Upper lobe of left lung (tissue), 6 donors: Measurements from ENCODE around the gene KCNJ4. TPM values are rescaled to one million over a fixed set of nuclear protein-coding genes. Genes with fewer than 3 reads are reported as not detected.
"Not testable (repeated sequence)": the region's sequence is repeated elsewhere in the genome, so short reads cannot be mapped to it uniquely, and the experiment has no call there.

Source experiments
- ATAC-seq, 2 donors: fragments of 200-7000 bp; cut with Tn5 transposase; one replicate each; pipeline ENCODE4 v1.9.1; 2022; ENCODE audit warnings: mild to moderate bottlenecking in 2 of 2, moderate library complexity in 2 of 2; ENCODE audit not compliant: low FRiP score in 2 of 2
- DNase-seq, 2 donors: peaks; one replicate each; pipeline ENCODE4 v3.0.0-alpha.2; 2019 to 2020
- H3K27ac ChIP-seq, 4 donors: fragments of 200-600 bp; sonication (generic); one replicate each; pipeline ENCODE4 v1.5.1; 2016 to 2019
- H3K27me3 ChIP-seq, 4 donors: fragments of 200-600 bp; sonication (generic); one replicate each; pipeline ENCODE4 v1.5.1; 2017 to 2019
- H3K36me3 ChIP-seq, 4 donors: fragments of 200-600 bp; sonication (generic); one replicate each; pipeline ENCODE4 v1.5.1; 2016 to 2019
- H3K4me1 ChIP-seq, 4 donors: fragments of 200-600 bp; sonication (generic); one replicate each; pipeline ENCODE4 v1.5.1; 2018 to 2019
- H3K4me3 ChIP-seq, 4 donors: fragments of 200-600 bp; sonication (generic); one replicate each; pipeline ENCODE4 v1.5.1; 2017 to 2019; ENCODE audit warnings: mild to moderate bottlenecking in 2 of 4, moderate library complexity in 1 of 4
- H3K9me3 ChIP-seq, 4 donors: fragments of 200-600 bp; sonication (generic); one replicate each; pipeline ENCODE4 v1.5.1; 2018 to 2019
- CTCF ChIP-seq, 6 experiments: fragments of 450-650 bp in 4 of 6; fragments of 200-600 bp in 2 of 6; sonication (generic) in 2 of 6; IDR thresholded peaks; one replicate each; pipeline ENCODE4 v1.5.1; 2016 to 2019; ENCODE audit warnings: antibody characterized with exemption in 6 of 6
- EP300 ChIP-seq, 4 donors: sonication (generic); formaldehyde crosslinking; IDR thresholded peaks; one replicate each; pipeline ENCODE4 v1.5.1; 2017; ENCODE audit warnings: antibody characterized with exemption in 4 of 4, control low read depth in 2 of 4
- POLR2A ChIP-seq, 4 donors: fragments of 450-650 bp; IDR thresholded peaks; one replicate each; pipeline ENCODE4 v1.5.1; 2016 to 2017; ENCODE audit warnings: antibody characterized with exemption in 4 of 4, mild to moderate bottlenecking in 2 of 4
- POLR2AphosphoS5 ChIP-seq, 2 donors: sonication (generic); formaldehyde crosslinking; IDR thresholded peaks; one replicate each; pipeline ENCODE4 v1.5.1; 2017; ENCODE audit warnings: antibody characterized with exemption in 2 of 2
- WGBS, 2 donors: methylation state at CpG; one replicate each; pipeline ENCODE4 v1.1.5; 2017 to 2018; 5-methylcytosine and 5-hydroxymethylcytosine counted together
- total RNA-seq, 6 donors: library from RNA; depleted of rRNA in 4 of 6; stranded (reverse); fragments of >200 nt in 4 of 6; gene quantifications; one replicate each; pipeline versions ENCODE4 v1.1.0 to v1.2.1, GENCODE V29; 2016 to 2021
- donor health status: DM: no; HTN: no; CAD: no; lungs with moderate emphysema.
- donor health status: DM: no; HTN: yes; CAD: no; lungs with severe emphysema.

The KCNJ4 gene
- total RNA-seq, 6 donors from 2014 or later = not detected

GRCh38 chr22:38383417-38383816 lies 71.6 kb downstream of the KCNJ4 start:
- Histone ChIP-seq H3K36me3 (peaks cover 0 to 5% (median 4%) of the 10 kb centered on the region in 4 donors), H3K27me3 (no peaks in the 10 kb centered on the region), H3K27ac (no peak overlapping the region), H3K4me3 (no peak overlapping the region), H3K4me1 (no peaks in the 10 kb centered on the region), H3K9me3 (no peaks in the 10 kb centered on the region)
- DNase-seq (no peak), ATAC-seq (no peak)
- 94 to 100% methylated on average over 2 of the region's 2 CpGs for WGBS, 2 donors
- no peak for TF ChIP-seq EP300 (IDR thresholded peaks at IDR 0.05)
- no peak for TF ChIP-seq POLR2AphosphoS5 (IDR thresholded peaks at IDR 0.05)
- no peak for TF ChIP-seq POLR2A (IDR thresholded peaks at IDR 0.05)
- no peak for TF ChIP-seq CTCF (IDR thresholded peaks at IDR 0.05)

GRCh38 chr22:38381371-38381770 lies 73.6 kb downstream of the KCNJ4 start:
- H3K4me3 ChIP-seq, H3K9me3 ChIP-seq, H3K4me1 ChIP-seq, H3K27ac ChIP-seq, H3K36me3 ChIP-seq, H3K27me3 ChIP-seq, DNase-seq, ATAC-seq: not testable (repeated sequence)
- 60 to 74% methylated on average over 3 of the region's 3 CpGs for WGBS, 2 donors

Other genes starting within 250 kb of the KCNJ4 start
- gene TMEM184B, start 182.2 kb downstream of the KCNJ4 start, total RNA-seq = 100 to 1,000 TPM in 1 of 6 donors, 10 to 100 TPM in 5; 47.5 to 141 (median 72.1) TPM
- gene CSNK1E, start 137.8 kb downstream of the KCNJ4 start, total RNA-seq = 100 to 1,000 TPM in 5 of 6 donors, 10 to 100 TPM in 1; 94.1 to 345 (median 123) TPM
- gene KDELR3, start 12.9 kb upstream of the KCNJ4 start, total RNA-seq = 10 to 100 TPM in 2 of 6 donors, 1 to 10 TPM in 4; 7.3 to 14.2 (median 9.7) TPM
- gene DDX17, start 51.1 kb upstream of the KCNJ4 start, total RNA-seq = 1,000 to 10,000 TPM in 2 of 6 donors, 100 to 1,000 TPM in 4; 428 to 2,078 (median 621) TPM
- gene DMC1, start 115.0 kb upstream of the KCNJ4 start, total RNA-seq = 10 to 100 TPM in 1 of 6 donors, 1 to 10 TPM in 2, under 1 TPM in 3; 0.33 to 12.3 (median 1.2) TPM
- gene FAM227A, start 201.2 kb upstream of the KCNJ4 start, total RNA-seq = 10 to 100 TPM in 3 of 6 donors, 1 to 10 TPM in 2, under 1 TPM in 1; 0.49 to 21.3 (median 8.3) TPM
- gene CBY1, start 201.4 kb upstream of the KCNJ4 start, total RNA-seq = 10 to 100 TPM; 15.8 to 30.3 (median 23.5) TPM
- 10 to 100 TPM in 5 of 6 donors, 1 to 10 TPM in 1; 9.4 to 60.3 (median 24.1) TPM for gene TOMM22, start 226.8 kb upstream of the KCNJ4 start, total RNA-seq
- 10 to 100 TPM; 47.1 to 84.8 (median 67.3) TPM for gene JOSD1, start 245.7 kb upstream of the KCNJ4 start, total RNA-seq